H1 (cell line): ENCODE data around the gene VWF. TPM values are rescaled to one million over a fixed set of nuclear protein-coding genes. Genes with fewer than 3 reads are reported as not detected.

Source experiments
- CTCF ChIA-PET: fragments of 300-600 bp; sonication (Branson Sonifier 250); formaldehyde crosslinking; loops from one replicate; lab custom pipeline; 2021; ENCODE audit not compliant: partially characterized antibody; lab: Charles Lee
- POLR2A ChIA-PET: fragments of 300-600 bp; sonication (Branson Sonifier 250); formaldehyde crosslinking; loops from one replicate; lab custom pipeline; 2021; ENCODE audit warnings: inconsistent platforms; ENCODE audit not compliant: partially characterized antibody; lab: Charles Lee
- DNase-seq, 2 experiments: peaks; one replicate each; pipeline versions ENCODE4 v3.0.0 to v3.0.0-alpha.2; 2010 to 2022; ENCODE audit warnings: low spot score in 2 of 2, low read depth in 1 of 2, mixed read lengths in 1 of 2
- FAIRE-seq: peaks from 2 replicates; lab custom pipeline; 2011; peaks lifted over from hg19 to GRCh38; lab: Jason Lieb, UNC
- H2AFZ ChIP-seq: 2 replicates; pipeline ENCODE4 v1.8.1; 2012; ENCODE audit warnings: low read length, inconsistent platforms
- H2AK5ac ChIP-seq: 2 replicates; pipeline ENCODE4 v1.6.1; 2013; ENCODE audit warnings: low read depth, low read length
- H2BK120ac ChIP-seq: replicated peaks from 2 replicates; pipeline ENCODE3; 2013; ENCODE audit warnings: low read depth, low read length, inconsistent platforms
- H2BK12ac ChIP-seq: 2 replicates; pipeline ENCODE4 v1.6.1; 2013; ENCODE audit warnings: low read depth, low read length
- H2BK15ac ChIP-seq: 2 replicates; pipeline ENCODE4 v1.6.1; 2013; ENCODE audit warnings: low read length
- H2BK20ac ChIP-seq: 2 replicates; pipeline ENCODE4 v1.6.1; 2013; ENCODE audit warnings: low read length
- H2BK5ac ChIP-seq: 2 replicates; pipeline ENCODE4 v1.6.1; 2013; ENCODE audit warnings: low read depth, low read length
- H3K14ac ChIP-seq: 2 replicates; pipeline ENCODE4 v1.6.1; 2013; ENCODE audit warnings: inconsistent platforms; ENCODE audit not compliant: insufficient read length
- H3K18ac ChIP-seq: 2 replicates; pipeline ENCODE4 v1.6.1; 2013; ENCODE audit warnings: low read length; ENCODE audit errors: extremely low read depth
- H3K23ac ChIP-seq: 2 replicates; pipeline ENCODE4 v1.6.1; 2013; ENCODE audit warnings: inconsistent platforms; ENCODE audit not compliant: insufficient read length
- H3K23me2 ChIP-seq: 2 replicates; pipeline ENCODE4 v1.6.1; 2013; ENCODE audit warnings: low read depth, low read length
- H3K27ac ChIP-seq: 2 replicates; pipeline ENCODE4 v1.6.1; 2011; ENCODE audit warnings: low read depth, low read length, inconsistent platforms
- H3K27me3 ChIP-seq, 4 experiments: replicated peaks in 1 of 4; 1 replicate in 1 of 4; 2 replicates in 3 of 4; pipeline versions ENCODE4 v1.6.1 to v1.8.1; 2011 to 2013; ENCODE audit warnings: low read length in 3 of 4, mild to moderate bottlenecking in 3 of 4, inconsistent platforms in 2 of 4, mixed read lengths in 2 of 4, moderate library complexity in 1 of 4; ENCODE audit not compliant: control insufficient read depth in 3 of 4, insufficient read depth in 3 of 4; ENCODE audit errors: extremely low read depth in 1 of 4
- H3K36me3 ChIP-seq, 4 experiments: 2 replicates each; pipeline versions ENCODE4 v1.6.1 to v1.8.1; 2011 to 2013; ENCODE audit warnings: mild to moderate bottlenecking in 4 of 4, low read length in 3 of 4, moderate library complexity in 2 of 4, control low read depth in 1 of 4, inconsistent platforms in 1 of 4; ENCODE audit not compliant: insufficient read depth in 4 of 4, control insufficient read depth in 2 of 4
- H3K4ac ChIP-seq: replicated peaks from 2 replicates; pipeline ENCODE3; 2013; ENCODE audit warnings: low read length, low read depth, mixed read lengths, inconsistent platforms; ENCODE audit not compliant: insufficient read length
- H3K4me1 ChIP-seq, 4 experiments: replicated peaks in 1 of 4; 1 replicate in 1 of 4; 2 replicates in 3 of 4; pipeline versions ENCODE4 v1.6.1 to v1.8.1; 2011 to 2013; ENCODE audit warnings: low read length in 3 of 4, inconsistent platforms in 2 of 4, mixed read lengths in 1 of 4; ENCODE audit not compliant: insufficient read depth in 4 of 4, control insufficient read depth in 3 of 4
- H3K4me2 ChIP-seq, 2 experiments: 2 replicates each; pipeline versions ENCODE4 v1.6.1 to v1.8.1; 2011 to 2013; ENCODE audit warnings: low read depth in 2 of 2, low read length in 2 of 2, control low read depth in 1 of 2, inconsistent platforms in 1 of 2, mild to moderate bottlenecking in 1 of 2; ENCODE audit not compliant: insufficient read depth in 1 of 2
- H3K4me3 ChIP-seq, 4 experiments: fragments of 200-600, 300-600 bp in 1 of 4; sonication (generic), shearing (Covaris generic), sonication (Bioruptor Twin) in 1 of 4; 2 replicates each; pipeline versions ENCODE4 v1.5.1 to v1.8.1; 2011 to 2016; ENCODE audit warnings: low read length in 4 of 4, low read depth in 3 of 4, control low read depth in 2 of 4, inconsistent platforms in 2 of 4, mild to moderate bottlenecking in 2 of 4, mixed read lengths in 1 of 4, moderate library complexity in 1 of 4; ENCODE audit not compliant: insufficient read depth in 2 of 4; ENCODE audit errors: extremely low read depth in 1 of 4
- H3K56ac ChIP-seq: replicated peaks from 2 replicates; pipeline ENCODE3; 2013; ENCODE audit warnings: low read depth, mild to moderate bottlenecking, mixed read lengths, low read length, inconsistent platforms; ENCODE audit not compliant: insufficient read length
- H3K79me1 ChIP-seq: 2 replicates; pipeline ENCODE4 v1.6.1; 2013; ENCODE audit warnings: low read depth, low read length, control low read depth
- H3K79me2 ChIP-seq, 2 experiments: 2 replicates each; pipeline versions ENCODE4 v1.6.1 to v1.8.1; 2012 to 2013; ENCODE audit warnings: low read length in 2 of 2, mild to moderate bottlenecking in 2 of 2, inconsistent platforms in 1 of 2; ENCODE audit not compliant: insufficient read depth in 2 of 2, control insufficient read depth in 1 of 2
- H3K9ac ChIP-seq, 4 experiments: replicated peaks in 1 of 4; 1 replicate in 1 of 4; 2 replicates in 3 of 4; pipeline versions ENCODE4 v1.6.1 to v1.8.1; 2011 to 2013; ENCODE audit warnings: low read depth in 3 of 4, low read length in 3 of 4, control low read depth in 2 of 4, mild to moderate bottlenecking in 2 of 4, moderate library complexity in 2 of 4, inconsistent platforms in 1 of 4; ENCODE audit errors: extremely low read depth in 1 of 4
- H3K9me3 ChIP-seq, 2 experiments: 2 replicates each; pipeline versions ENCODE4 v1.6.1 to v1.8.1; 2012 to 2013; ENCODE audit warnings: mild to moderate bottlenecking in 2 of 2, moderate library complexity in 2 of 2, control low read depth in 1 of 2, inconsistent platforms in 1 of 2, low read depth in 1 of 2, low read length in 1 of 2, mixed read lengths in 1 of 2; ENCODE audit not compliant: insufficient read depth in 2 of 2
- H4K20me1 ChIP-seq, 2 experiments: replicated peaks in 1 of 2; 2 replicates each; pipeline versions ENCODE3 to v1.8.1; 2011 to 2013; ENCODE audit warnings: inconsistent platforms in 2 of 2, low read length in 2 of 2, mild to moderate bottlenecking in 1 of 2; ENCODE audit not compliant: insufficient read depth in 2 of 2, control insufficient read depth in 1 of 2
- H4K5ac ChIP-seq: 2 replicates; pipeline ENCODE4 v1.6.1; 2013; ENCODE audit warnings: low read length, low read depth, mixed read lengths, inconsistent platforms; ENCODE audit not compliant: insufficient read length
- H4K8ac ChIP-seq: 2 replicates; pipeline ENCODE4 v1.8.0; 2013; ENCODE audit warnings: mild to moderate bottlenecking, moderate library complexity, low read length, inconsistent platforms; ENCODE audit not compliant: insufficient read depth; ENCODE audit errors: extremely low read depth
- H4K91ac ChIP-seq: replicated peaks from 2 replicates; pipeline ENCODE3; 2013; ENCODE audit warnings: low read length, mixed read lengths, inconsistent platforms; ENCODE audit not compliant: insufficient read length
- ASH2L ChIP-seq: fragments of 200-600, 300-600 bp; sonication (generic); IDR thresholded peaks from one replicate; pipeline ENCODE4 v1.7.1; 2017; ENCODE audit warnings: low read length
- CTBP2 ChIP-seq: IDR thresholded peaks from 2 replicates; pipeline ENCODE4 v1.7.0; 2011; ENCODE audit warnings: borderline replicate concordance, mild to moderate bottlenecking, moderate library complexity, mixed read lengths, low read length; ENCODE audit not compliant: insufficient read depth, insufficient read length
- E2F6 ChIP-seq: IDR thresholded peaks from 2 replicates; pipeline ENCODE4 v1.6.1; 2012; ENCODE audit warnings: inconsistent platforms
- EGR1 ChIP-seq: IDR thresholded peaks from 2 replicates; pipeline ENCODE4 v1.6.1; 2011; ENCODE audit warnings: low read depth, low read length, borderline replicate concordance
- EP300 ChIP-seq, 2 experiments: IDR thresholded peaks; 1 replicate in 1 of 2; 2 replicates in 1 of 2; pipeline ENCODE4 v1.6.1; 2011 to 2012; ENCODE audit warnings: low read depth in 2 of 2, low read length in 2 of 2, mild to moderate bottlenecking in 2 of 2, borderline replicate concordance in 1 of 2, inconsistent platforms in 1 of 2, moderate library complexity in 1 of 2
- HDAC6 ChIP-seq: IDR thresholded peaks from one replicate; pipeline ENCODE4 v1.7.1; 2012; ENCODE audit warnings: low read depth, mild to moderate bottlenecking, inconsistent platforms, low read length, moderate library complexity
- MAX ChIP-seq: IDR thresholded peaks from 2 replicates; pipeline ENCODE4 v1.6.1; 2012; ENCODE audit warnings: inconsistent platforms
- NANOG ChIP-seq: IDR thresholded peaks from 2 replicates; pipeline ENCODE4 v1.6.1; 2011; ENCODE audit warnings: low read length, low read depth, mild to moderate bottlenecking, inconsistent platforms; ENCODE audit not compliant: insufficient read depth, poor library complexity, severe bottlenecking
- RAD21 ChIP-seq, 2 experiments: IDR thresholded peaks in 1 of 2; conservative IDR thresholded peaks in 1 of 2; 2 replicates each; pipeline ENCODE4 v1.6.1; 2011; ENCODE audit warnings: low read depth in 2 of 2, low read length in 2 of 2, improper control_type of control experiment in 1 of 2, inconsistent platforms in 1 of 2, mild to moderate bottlenecking in 1 of 2, moderate library complexity in 1 of 2
- TAF1 ChIP-seq: IDR thresholded peaks from 2 replicates; pipeline ENCODE4 v1.6.1; 2011; ENCODE audit warnings: mild to moderate bottlenecking, low read depth, low read length
- ZNF274 ChIP-seq: IDR thresholded peaks from 2 replicates; pipeline ENCODE4 v1.7.0; 2012; ENCODE audit warnings: low read length, borderline replicate concordance; ENCODE audit errors: extremely low read depth
- WGBS, 2 experiments: shearing (Covaris generic) in 1 of 2; methylation state at CpG; one replicate each; pipeline versions ENCODE4 v1.1.6 to v1.1.7; 2013 to 2015; ENCODE audit warnings: low lambda C conversion rate in 2 of 2, mixed read lengths in 2 of 2, inconsistent platforms in 1 of 2, low coverage in 1 of 2, missing lambda C conversion rate in 1 of 2; ENCODE audit not compliant: insufficient replicate concordance in 2 of 2, insufficient coverage in 1 of 2, insufficient read length in 1 of 2; ENCODE audit errors: extremely low coverage in 1 of 2, missing lambda C conversion rate in 1 of 2; 5-methylcytosine and 5-hydroxymethylcytosine counted together
- polyA plus RNA-seq, 7 experiments: library from polyadenylated mRNA; depleted of rRNA in 3 of 7; stranded (reverse) in 5 of 7; unstranded in 2 of 7; fragments of >200 nt in 5 of 7; fragments of 200-250 nt in 2 of 7; gene quantifications; 1 replicate in 5 of 7; 2 replicates in 1 of 7; 4 replicates in 1 of 7; pipeline versions ENCODE4 v1.2.1 to v1.2.3, GENCODE V29; 2011 to 2013; ENCODE audit warnings: missing spikeins in 2 of 7, mixed read lengths in 2 of 7
- total RNA-seq: library from RNA; stranded (reverse); fragmentation: NEBNext Ultra II Directional; extraction: Animal tissue kit (Norgen Biotek cat#: 25700); gene quantifications from 2 replicates; pipeline ENCODE4 v1.2.1, GENCODE V29; 2021

VWF gene
- total and polyA plus RNA-seq, 2 of the 8 experiments (the other 6 are each of a cell fraction or from before 2014, with no cell fraction given): 0.39 to 0.60 TPM

- Histone ChIP-seq H3K4ac (no peak overlapping the region), H2BK12ac (no peak overlapping the region), H3K14ac (no peak overlapping the region), H3K4me2 (no peak overlapping the region), H4K20me1 (no peaks in the 10 kb centered on the region), H2BK20ac (no peak overlapping the region), H3K9me3 (no peaks in the 10 kb centered on the region), H3K56ac (no peak overlapping the region), H2AK5ac (no peak overlapping the region), H3K4me1 (peaks cover 2 to 6% (median 4%) of the 10 kb centered on the region in 4 experiments; a peak in 6 of 7 replicates), H3K79me1 (no peaks in the 10 kb centered on the region), H2AFZ (peak overlapping the region; percentile 57; the same call in 1 of the 2 replicates), H3K4me3 (no peak overlapping the region), H3K9ac (no peak overlapping the region), H4K8ac (no peak overlapping the region), H2BK120ac (no peak overlapping the region), H3K79me2 (no peaks in the 10 kb centered on the region), H3K27ac (no peak overlapping the region), H3K36me3 (no peaks in the 10 kb centered on the region), H3K23ac (no peak overlapping the region), H4K91ac (no peak overlapping the region), H3K23me2 (no peaks in the 10 kb centered on the region; the same call in 1 of the 2 replicates), H3K18ac (no peak overlapping the region), H4K5ac (no peak overlapping the region), H2BK15ac (no peak overlapping the region), H2BK5ac (no peak overlapping the region; the same call in 1 of the 2 replicates), H3K27me3 (no peaks in the 10 kb centered on the region)
- ChIA-PET CTCF (interaction anchor here (0.6 to 1.8 kb wide), 4 partner anchors 10 to 90 kb away, joined by 3 to 6 read pairs (median 4); no protein-coding TSS in a partner anchor), POLR2A (no interaction called here)
- 94% methylated on average over 8 of the region's 8 CpGs; no CpG with 5 or more reads in 1 of the 2 experiments for WGBS, 2 experiments
- FAIRE-seq: no peak
- DNase-seq: no peak
- TF ChIP-seq EGR1 (no peak), RAD21 (IDR thresholded peaks at IDR 0.05 in 1 of 2, conservative IDR thresholded peaks at IDR 0.05 in 1 of 2; ENCODE audit: low read depth in 2 of 2, low read length in 2 of 2) (no peak), EP300 (IDR thresholded peaks at IDR 0.05; ENCODE audit: borderline replicate concordance in 1 of 2, low read depth in 2 of 2, low read length in 2 of 2) (no peak), E2F6 (no peak), ZNF274 (no peak), NANOG (no peak), HDAC6 (no peak), CTBP2 (no peak), MAX (no peak), ASH2L (no peak), TAF1 (no peak)
Observed at GRCh38 chr12:5985471-5985870, 139.0 kb downstream of the VWF start.
